Effector memory CD8-positive, alpha-beta T cell (primary cell): ENCODE results near the gene IFIT1B.
"Not testable (repeated sequence)": the region's sequence is repeated elsewhere in the genome, so short reads cannot be mapped to it uniquely, and the experiment has no call there.

Experiments
- ATAC-seq: fragments of 150-1000 bp; cut with Tn5 transposase; replicated peaks from 2 replicates; pipeline ENCODE4 v1.10.0; 2021; ENCODE audit warnings: mild to moderate bottlenecking, moderate library complexity
- DNase-seq, 3 experiments: peaks; one replicate each; pipeline ENCODE4 v3.0.0; 2021
- H3K27ac Mint-ChIP-seq, 2 donors: one replicate each; pipeline ENCODE4 v1.8.0; 2022; ENCODE audit warnings: mild to moderate bottlenecking in 2 of 2, mixed read lengths in 2 of 2, moderate library complexity in 2 of 2
- H3K27me3 Mint-ChIP-seq, 2 donors: one replicate each; pipeline ENCODE4 v1.8.0; 2022; ENCODE audit warnings: mixed read lengths in 2 of 2
- H3K36me3 Mint-ChIP-seq: one replicate; pipeline ENCODE4 v1.8.0; 2022; ENCODE audit warnings: mild to moderate bottlenecking, moderate library complexity, mixed read lengths; ENCODE audit not compliant: insufficient read depth
- H3K4me1 Mint-ChIP-seq, 2 donors: one replicate each; pipeline ENCODE4 v1.8.0; 2022; ENCODE audit warnings: low read depth in 2 of 2, mixed read lengths in 2 of 2
- H3K4me3 Mint-ChIP-seq, 2 donors: one replicate each; pipeline ENCODE4 v1.8.0; 2022; ENCODE audit warnings: mild to moderate bottlenecking in 2 of 2, mixed read lengths in 2 of 2, moderate library complexity in 2 of 2
- H3K9me3 Mint-ChIP-seq, 2 donors: one replicate each; pipeline ENCODE4 v1.8.0; 2022; ENCODE audit warnings: mixed read lengths in 2 of 2

IFIT1B gene

GRCh38 chr10:89374713-89375141, 3.1 kb upstream of the IFIT1B start:
- no peak for DNase-seq
- H3K9me3 Mint-ChIP-seq = no peaks in the 10 kb centered on the region
- H3K27ac Mint-ChIP-seq = no peak overlapping the region
- H3K4me3 Mint-ChIP-seq = no peak overlapping the region
- ATAC-seq = no peak
- no peaks in the 10 kb centered on the region for H3K36me3 Mint-ChIP-seq
- no peaks in the 10 kb centered on the region for H3K4me1 Mint-ChIP-seq
- peaks cover 19 to 20% of the 10 kb centered on the region in 2 donors for H3K27me3 Mint-ChIP-seq

GRCh38 chr10:89379103-89379502, 1.2 kb downstream of the IFIT1B start:
- DNase-seq = no peak
- Mint-ChIP-seq H3K27ac (no peak overlapping the region), H3K9me3 (no peaks in the 10 kb centered on the region), H3K4me1 (no peaks in the 10 kb centered on the region), H3K27me3 (peaks cover 4 to 6% of the 10 kb centered on the region in 2 donors), H3K4me3 (no peak overlapping the region), H3K36me3 (no peaks in the 10 kb centered on the region)
- no peak for ATAC-seq

- DNase-seq (no peak), ATAC-seq (no peak)
- Mint-ChIP-seq H3K36me3 (no peaks in the 10 kb centered on the region), H3K9me3 (no peaks in the 10 kb centered on the region), H3K4me3 (no peak overlapping the region), H3K27ac (no peak overlapping the region), H3K4me1 (no peaks in the 10 kb centered on the region), H3K27me3 (peaks cover 0 to 6% of the 10 kb centered on the region in 2 donors)
Observed at GRCh38 chr10:89382757-89383156, 4.9 kb downstream of the IFIT1B start.

- H3K36me3 Mint-ChIP-seq = no peaks in the 10 kb centered on the region
- ATAC-seq (no peak), DNase-seq (no peak)
- peaks cover 0 to 6% of the 10 kb centered on the region in 2 donors for H3K27me3 Mint-ChIP-seq
- H3K27ac Mint-ChIP-seq = no peak overlapping the region
- no peaks in the 10 kb centered on the region for H3K9me3 Mint-ChIP-seq
- H3K4me1 Mint-ChIP-seq = no peaks in the 10 kb centered on the region
- H3K4me3 Mint-ChIP-seq = no peak overlapping the region
Observed at GRCh38 chr10:89384474-89385340, 6.9 kb downstream of the IFIT1B start.

GRCh38 chr10:89388806-89389205, 10.9 kb downstream of the IFIT1B start:
- ATAC-seq = no peak
- DNase-seq = no peak
- Mint-ChIP-seq H3K27ac (no peak overlapping the region), H3K4me1 (peaks cover 6 to 13% of the 10 kb centered on the region in 2 donors), H3K36me3 (peaks cover 9% of the 10 kb centered on the region), H3K9me3 (no peaks in the 10 kb centered on the region), H3K27me3 (peaks cover 0 to 1% of the 10 kb centered on the region in 2 donors), H3K4me3 (no peak overlapping the region)

GRCh38 chr10:89389254-89389653, 11.4 kb downstream of the IFIT1B start:
- peaks cover 6 to 13% of the 10 kb centered on the region in 2 donors for H3K4me1 Mint-ChIP-seq
- no peaks in the 10 kb centered on the region for H3K9me3 Mint-ChIP-seq
- DNase-seq (no peak), ATAC-seq (peak; percentile 17)
- no peak overlapping the region for H3K27ac Mint-ChIP-seq
- no peak overlapping the region for H3K4me3 Mint-ChIP-seq
- no peaks in the 10 kb centered on the region for H3K27me3 Mint-ChIP-seq
- H3K36me3 Mint-ChIP-seq = peaks cover 9% of the 10 kb centered on the region

- no peak for DNase-seq
- H3K9me3 Mint-ChIP-seq = no peaks in the 10 kb centered on the region
- H3K27ac Mint-ChIP-seq = peak overlapping the region; percentile 20 to 54
- H3K36me3 Mint-ChIP-seq = peaks cover 9% of the 10 kb centered on the region
- no peak overlapping the region for H3K4me3 Mint-ChIP-seq
- no peak for ATAC-seq
- peaks cover 10 to 16% of the 10 kb centered on the region in 2 donors for H3K4me1 Mint-ChIP-seq
- no peaks in the 10 kb centered on the region for H3K27me3 Mint-ChIP-seq
Observed at GRCh38 chr10:89390476-89391225, 12.8 kb downstream of the IFIT1B start.

GRCh38 chr10:89391226-89391576, 13.3 kb downstream of the IFIT1B start:
- H3K4me3 Mint-ChIP-seq, H3K36me3 Mint-ChIP-seq, DNase-seq, ATAC-seq, H3K27me3 Mint-ChIP-seq, H3K9me3 Mint-ChIP-seq: not testable (repeated sequence)
- Mint-ChIP-seq H3K4me1 (peaks cover 10 to 16% of the 10 kb centered on the region in 2 donors), H3K27ac (peak overlapping the region; percentile 20 to 54)

- Mint-ChIP-seq H3K9me3 (no peaks in the 10 kb centered on the region), H3K4me1 (peaks cover 10 to 16% of the 10 kb centered on the region in 2 donors), H3K4me3 (peak within 1 kb of the TSS; percentile 83 to 96), H3K36me3 (peaks cover 9% of the 10 kb centered on the region), H3K27me3 (no peaks in the 10 kb centered on the region), H3K27ac (peak within 1 kb of the TSS; percentile 89 to 93)
- DNase-seq = peak; percentile 14 to 36 (median 23)
- peak; percentile 91 for ATAC-seq
Observed at GRCh38 chr10:89391907-89392756, 14.3 kb downstream of the IFIT1B start, which contains the start of gene IFIT1. Gene IFIT1, plus strand, starts transcription at chr10:89392623. Its CDS starts 90 bp downstream, at chr10:89392713.

- DNase-seq (no peak), ATAC-seq (peak; percentile 40)
- no peaks in the 10 kb centered on the region for H3K9me3 Mint-ChIP-seq
- H3K27me3 Mint-ChIP-seq = no peaks in the 10 kb centered on the region
- H3K27ac Mint-ChIP-seq = peak overlapping the region in 1 of 2 donors; percentile 93
- H3K36me3 Mint-ChIP-seq = peaks cover 9% of the 10 kb centered on the region
- peaks cover 10 to 16% of the 10 kb centered on the region in 2 donors for H3K4me1 Mint-ChIP-seq
- peak overlapping the region; percentile 83 to 96 for H3K4me3 Mint-ChIP-seq
Observed at GRCh38 chr10:89392974-89393373, 15.1 kb downstream of the IFIT1B start.

GRCh38 chr10:89393898-89394297, 16.0 kb downstream of the IFIT1B start:
- ATAC-seq (no peak), DNase-seq (no peak)
- Mint-ChIP-seq H3K4me3 (no peak overlapping the region), H3K4me1 (peaks cover 10 to 16% of the 10 kb centered on the region in 2 donors), H3K9me3 (no peaks in the 10 kb centered on the region), H3K27me3 (no peaks in the 10 kb centered on the region), H3K36me3 (peaks cover 9% of the 10 kb centered on the region), H3K27ac (no peak overlapping the region)

- DNase-seq (no peak), ATAC-seq (no peak)
- H3K4me3 Mint-ChIP-seq = no peak overlapping the region
- no peaks in the 10 kb centered on the region for H3K27me3 Mint-ChIP-seq
- peaks cover 10 to 16% of the 10 kb centered on the region in 2 donors for H3K4me1 Mint-ChIP-seq
- H3K27ac Mint-ChIP-seq = peak overlapping the region in 1 of 2 donors; percentile 41
- H3K9me3 Mint-ChIP-seq = no peaks in the 10 kb centered on the region
- H3K36me3 Mint-ChIP-seq = peaks cover 9% of the 10 kb centered on the region
Observed at GRCh38 chr10:89395141-89395540, 17.3 kb downstream of the IFIT1B start.
